HFF-Myc (cell line): Measurements from ENCODE around the gene HNRNPF.
"Not testable (repeated sequence)": the region's sequence is repeated elsewhere in the genome, so short reads cannot be mapped to it uniquely, and the experiment has no call there.

Experiments
- DNase-seq: peaks from one replicate; pipeline ENCODE4 v3.0.0-alpha.2; 2011; ENCODE audit warnings: low read depth; ENCODE audit errors: extremely low read depth
- H3K4me3 ChIP-seq: replicated peaks from 2 replicates; pipeline ENCODE4 v1.5.1; 2011; ENCODE audit warnings: low read depth, mild to moderate bottlenecking, control low read depth, low read length
- CTCF ChIP-seq: IDR thresholded peaks from 2 replicates; pipeline ENCODE4 v1.5.1; 2012; ENCODE audit warnings: mild to moderate bottlenecking, low read depth, low read length, control low read depth; ENCODE audit errors: missing control alignments

The HNRNPF gene

DNA sequence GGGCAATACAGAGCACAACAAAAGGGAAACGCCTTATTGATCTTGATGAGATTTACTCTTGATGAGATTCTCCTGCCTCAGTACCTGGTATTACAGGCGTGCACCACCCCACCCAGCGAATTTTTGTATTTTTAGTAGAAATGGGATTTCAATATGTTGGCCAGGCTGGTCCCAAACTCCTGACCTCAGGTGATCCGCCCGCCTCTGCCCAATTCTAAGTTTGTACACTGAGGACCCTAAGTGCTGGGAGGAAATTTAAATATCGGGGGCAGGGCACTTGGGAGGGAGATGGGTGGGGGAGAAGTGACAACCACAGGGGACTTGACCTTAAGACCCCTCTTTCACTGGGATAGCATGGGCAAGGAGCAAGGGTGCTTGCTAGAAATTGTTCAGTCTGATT, 14.1 kb downstream of the HNRNPF start:
- H3K4me3 ChIP-seq = peak overlapping the region; percentile 72

DNA sequence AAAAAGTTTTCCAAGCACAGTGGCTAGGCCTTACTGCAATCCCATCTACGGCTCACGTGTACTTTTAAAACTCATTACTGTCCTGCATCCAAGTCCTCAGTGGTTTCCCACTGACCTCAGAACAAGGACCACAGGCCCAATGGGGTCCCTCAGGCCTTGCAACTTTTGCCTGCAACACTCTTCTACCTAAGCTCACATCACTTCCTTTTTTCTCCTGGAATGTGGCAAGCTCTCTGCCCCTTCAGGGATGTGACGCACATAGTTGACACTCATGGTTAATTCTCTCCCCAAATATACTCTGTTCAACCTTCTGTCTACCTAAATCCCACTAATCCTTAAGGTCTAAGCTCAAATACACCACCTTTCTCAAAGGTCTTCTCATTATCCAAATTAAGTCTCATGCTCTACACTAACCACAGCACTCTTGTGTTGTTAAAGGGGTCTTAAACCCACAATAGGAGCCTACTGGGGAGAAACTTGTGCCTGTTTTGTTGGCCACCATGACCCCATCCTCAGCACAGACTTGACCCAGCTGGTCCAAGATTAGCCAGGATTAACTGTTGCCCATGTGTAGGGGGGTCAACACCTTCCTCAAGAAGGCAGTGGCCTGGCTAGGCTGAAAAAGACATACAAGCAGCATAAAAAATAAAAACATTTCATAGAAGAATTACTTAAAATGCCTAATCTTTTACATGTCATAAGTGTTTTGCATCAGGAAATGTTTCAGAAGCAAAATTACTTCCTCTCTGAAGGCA, 15.2 kb downstream of the HNRNPF start:
- no peak for TF ChIP-seq CTCF
- DNase-seq = no peak
- H3K4me3 ChIP-seq = no peak overlapping the region

More for the DNA sequence above, 14.1 kb downstream of the HNRNPF start:
- no peak for DNase-seq
- no peak for TF ChIP-seq CTCF

- H3K4me3 ChIP-seq, DNase-seq: not testable (repeated sequence)
These were observed 15.8 kb downstream of the HNRNPF start for GRCh38 chr10:43393186-43393585.

DNA sequence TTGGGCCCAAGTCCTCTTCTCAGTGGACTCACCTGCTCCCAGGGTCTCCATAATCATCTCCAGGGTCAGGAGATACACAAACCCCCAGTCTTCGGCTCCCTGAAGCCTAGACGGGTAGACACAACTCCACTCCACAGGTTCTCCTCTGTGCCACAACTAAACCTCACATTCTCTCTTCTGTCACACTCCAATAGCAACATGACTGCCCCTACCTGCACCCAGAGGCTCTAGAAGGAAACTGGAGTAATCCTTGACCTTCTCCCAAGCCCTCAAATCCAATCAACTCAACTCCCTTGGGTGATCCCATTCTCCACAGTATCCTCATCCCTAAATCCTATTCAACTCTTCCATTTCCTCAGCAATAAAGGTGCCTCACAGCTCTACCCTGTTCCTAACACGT, 16.2 kb downstream of the HNRNPF start:
- no peak for TF ChIP-seq CTCF
- H3K4me3 ChIP-seq = no peak overlapping the region
- DNase-seq = no peak

GRCh38 chr10:43391496-43391895, 17.5 kb downstream of the HNRNPF start:
- DNase-seq = no peak
- no peak overlapping the region for H3K4me3 ChIP-seq
- no peak for TF ChIP-seq CTCF

- H3K4me3 ChIP-seq = no peak overlapping the region
- TF ChIP-seq CTCF = peak; percentile 54
- DNase-seq = no peak
These were observed 18.2 kb downstream of the HNRNPF start for GRCh38 chr10:43390759-43391158.

DNA sequence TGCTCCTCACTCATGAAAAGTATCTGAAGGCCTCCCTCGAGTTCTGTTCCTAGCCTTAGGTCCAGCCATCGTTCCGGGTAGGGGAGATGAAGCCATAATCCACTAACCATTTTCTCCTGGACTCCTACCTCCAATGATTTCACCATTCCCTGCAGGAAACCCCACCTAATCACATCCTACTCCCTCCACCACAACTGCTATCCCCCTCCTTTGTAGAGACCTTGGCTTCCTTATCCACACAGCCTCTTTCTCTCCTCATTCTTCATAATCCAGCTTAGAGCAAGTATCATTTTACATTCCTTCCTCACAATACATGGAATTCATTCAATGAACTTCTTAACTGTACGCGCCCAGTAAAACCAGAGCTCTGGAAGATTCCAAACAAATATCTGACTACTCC, 18.7 kb downstream of the HNRNPF start:
- no peak for DNase-seq
- no peak for TF ChIP-seq CTCF
- no peak overlapping the region for H3K4me3 ChIP-seq
